Cerebellar nuclear complex (tissue), 1 donor: ENCODE results near the gene KLF8.
"Not testable (repeated sequence)": the region's sequence is repeated elsewhere in the genome, so short reads cannot be mapped to it uniquely, and the experiment has no call there.

ENCODE experiments used
- DNase-seq, 2 experiments: peaks; one replicate each; lab custom pipeline; 2025; lab: John Stamatoyannopoulos, UW

The KLF8 gene

DNA sequence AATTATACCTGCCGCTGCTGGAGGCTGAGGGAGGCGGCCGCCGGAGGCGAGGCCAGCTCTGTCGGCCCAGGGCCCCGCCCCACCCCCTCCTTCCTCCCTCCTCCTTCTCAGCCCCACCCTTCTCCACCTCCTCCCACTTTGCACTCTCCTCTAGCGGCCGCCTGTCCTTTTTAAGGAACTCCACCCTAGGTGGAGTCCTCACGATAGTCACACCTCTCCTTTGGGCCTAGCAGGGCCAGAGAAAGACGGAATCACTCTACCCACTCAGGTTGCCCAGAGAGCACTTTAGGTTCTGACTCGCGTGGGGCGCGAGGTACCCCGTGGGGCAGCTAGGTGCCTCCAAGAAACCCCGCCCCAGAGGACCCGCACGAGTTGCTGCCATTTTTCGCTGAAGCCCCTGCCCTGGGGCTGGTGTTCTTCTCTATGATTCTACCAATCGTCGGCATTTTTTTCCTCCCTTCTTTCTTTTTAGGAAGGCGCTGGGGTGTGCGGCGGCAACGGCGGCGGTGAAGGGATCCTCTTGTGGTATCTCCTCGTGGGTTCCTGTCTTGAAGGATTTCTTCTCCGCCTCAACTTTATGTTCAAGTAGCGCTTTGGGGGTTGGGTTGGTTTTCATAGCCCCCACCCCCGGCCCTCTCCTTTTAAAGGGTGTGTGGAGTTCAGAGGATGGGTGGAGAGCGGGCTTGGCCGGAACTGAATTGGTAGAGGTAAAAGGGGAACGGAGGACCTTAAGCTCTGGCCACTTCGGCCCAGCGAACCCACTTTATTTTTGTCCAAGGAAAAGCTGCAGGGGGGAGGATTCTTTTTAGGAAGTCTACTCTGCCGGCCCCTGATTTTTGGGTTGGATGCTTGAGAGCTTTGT, at the start of gene KLF8:
Gene KLF8, plus strand, starts transcription at position 136 of the 862 bp plus-strand sequence. CDS start 979 bp downstream, outside the sequence.
- no peak for DNase-seq

DNA sequence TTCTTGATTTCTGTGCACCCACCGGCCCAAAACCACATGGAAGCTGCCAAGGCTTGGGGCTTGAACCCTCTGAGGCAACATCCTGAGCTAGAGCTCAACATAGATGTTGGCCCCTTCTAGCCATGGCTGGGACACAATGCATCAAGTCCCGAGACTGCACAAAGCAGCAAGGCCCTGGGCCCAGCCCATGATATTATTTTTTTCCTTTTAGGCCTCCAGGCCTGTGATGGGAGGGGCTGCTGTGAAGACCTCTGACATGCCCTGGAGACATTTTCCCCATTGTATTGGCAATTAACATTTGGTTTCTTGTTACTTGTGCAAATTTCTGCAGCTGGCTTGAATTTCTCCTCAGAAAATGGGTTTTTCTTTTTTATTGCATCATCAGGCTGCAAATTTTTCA, 25.2 kb upstream of the KLF8 start:
- not testable (repeated sequence) for DNase-seq

DNA sequence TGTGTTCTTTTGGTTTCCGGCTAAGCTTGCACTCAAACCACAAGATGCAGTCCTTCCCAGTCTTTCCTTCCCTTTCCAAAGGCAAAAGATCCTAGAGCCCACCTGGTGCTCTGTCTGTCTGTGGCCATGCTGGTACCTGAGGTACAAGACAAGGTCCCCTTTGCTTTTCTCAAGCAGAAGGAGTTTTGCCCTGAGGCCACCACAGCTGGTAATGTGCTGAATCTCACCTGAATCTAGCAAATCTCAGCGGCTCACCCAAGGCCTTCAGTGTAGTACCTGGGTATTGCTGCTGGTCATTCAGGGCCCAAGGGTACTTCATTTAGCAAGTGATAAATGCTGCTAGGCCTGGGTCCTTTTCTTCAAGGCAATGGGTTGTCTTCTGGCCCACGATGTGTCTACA, 20.5 kb upstream of the KLF8 start:
- no peak for DNase-seq

DNA sequence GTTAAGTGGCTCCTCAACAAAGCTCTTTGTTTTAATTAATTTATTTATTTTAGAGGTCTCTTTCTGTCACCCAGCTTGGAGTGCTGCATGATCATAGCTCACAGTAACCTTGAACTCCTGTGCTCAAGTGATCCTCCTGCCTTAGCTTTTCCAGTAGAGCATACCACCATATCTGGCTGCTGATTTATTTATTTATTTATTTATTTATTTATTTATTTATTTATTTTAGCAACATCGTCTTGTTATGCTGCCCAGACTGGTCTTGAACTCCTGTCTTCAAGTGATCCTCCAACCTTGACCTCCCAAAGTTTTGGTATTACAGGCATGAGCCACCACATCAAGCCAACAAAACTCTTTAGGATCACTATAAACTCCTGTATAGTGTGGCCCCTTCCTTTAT, 15.8 kb upstream of the KLF8 start:
- DNase-seq: no peak

DNA sequence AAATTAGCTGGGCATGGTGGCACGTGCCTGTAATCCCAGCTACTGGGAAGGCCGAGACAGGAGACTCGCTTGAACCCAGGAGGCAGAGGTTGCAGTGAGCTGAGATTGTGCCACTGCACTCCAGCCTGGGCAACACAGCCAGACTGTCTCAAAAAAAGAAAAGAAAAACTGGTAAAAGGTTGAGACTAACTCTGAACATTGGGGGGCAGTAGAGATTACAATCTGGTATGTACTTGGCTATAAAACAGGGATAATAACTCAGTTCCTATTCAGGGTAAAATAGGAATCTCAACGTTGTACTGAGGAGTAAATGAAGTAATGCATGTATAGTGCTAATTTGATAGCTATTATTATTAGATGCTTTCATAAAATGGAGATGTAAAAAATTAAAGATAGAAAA, 12.5 kb upstream of the KLF8 start:
- no peak for DNase-seq

DNA sequence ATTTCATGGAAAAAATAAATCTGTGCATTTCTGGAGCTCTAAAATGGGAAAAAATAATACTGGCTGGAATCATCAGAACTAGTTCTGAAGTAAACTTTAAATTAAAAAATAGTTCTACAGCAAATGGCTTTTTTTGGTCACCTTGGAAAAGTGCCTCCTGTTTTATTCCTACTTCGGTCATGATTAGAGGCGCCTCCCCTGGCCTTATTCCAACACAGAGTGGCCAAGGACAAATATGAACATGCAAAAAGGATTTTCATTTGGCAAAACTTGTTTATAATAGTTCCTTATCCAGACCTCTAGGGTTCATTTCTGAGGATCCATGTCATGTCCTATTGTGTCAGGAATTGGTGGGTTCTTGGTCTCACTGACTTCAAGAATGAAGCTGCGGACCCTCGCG, 11.1 kb upstream of the KLF8 start:
- DNase-seq: no peak

DNA sequence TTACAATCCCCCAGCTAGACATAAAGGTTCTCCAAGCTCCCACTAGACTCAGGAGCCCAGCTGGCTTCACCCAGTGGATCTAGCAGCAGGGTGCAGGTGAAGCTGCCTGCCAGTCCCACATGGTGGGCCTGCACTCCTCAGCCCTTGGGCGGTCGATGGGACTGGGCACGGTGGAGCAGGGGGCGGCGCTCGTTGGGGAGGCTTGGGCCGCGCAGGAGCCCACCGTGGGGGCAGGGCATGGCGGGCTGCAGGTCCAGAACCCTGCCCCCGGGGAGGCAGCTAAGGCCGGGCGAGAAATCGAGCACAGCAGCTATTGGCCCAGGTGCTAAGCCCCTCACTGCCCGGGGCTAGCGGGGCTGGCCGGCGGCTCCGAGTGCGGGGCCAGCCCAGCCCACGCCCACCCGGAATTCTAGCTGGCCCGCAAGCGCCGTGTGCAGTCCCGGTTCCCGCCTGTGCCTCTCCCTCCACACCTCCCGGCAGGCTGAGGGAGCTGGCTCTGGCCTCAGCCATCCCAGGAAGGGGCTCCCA, 9.6 kb upstream of the KLF8 start:
- DNase-seq: no peak

DNA sequence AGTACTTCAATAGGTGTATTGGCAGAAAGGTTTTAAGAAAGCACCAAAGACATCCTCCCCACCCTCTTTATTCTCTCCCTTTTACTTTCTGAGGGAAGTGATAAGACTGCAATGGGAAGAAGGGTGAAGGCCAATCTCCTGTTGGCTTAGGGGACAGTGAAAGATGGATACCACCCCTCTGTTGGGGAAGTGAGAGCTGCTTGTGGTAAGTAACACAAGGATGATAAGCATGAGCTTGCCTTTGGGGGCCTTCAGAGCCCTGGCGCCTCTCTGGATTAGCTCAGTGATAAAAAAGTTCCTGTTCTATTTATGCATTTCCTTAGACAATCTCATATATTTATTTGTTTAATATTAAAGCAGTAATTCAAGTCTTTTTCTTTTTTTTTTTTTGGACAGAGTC, 5.2 kb upstream of the KLF8 start:
- DNase-seq: no peak

DNA sequence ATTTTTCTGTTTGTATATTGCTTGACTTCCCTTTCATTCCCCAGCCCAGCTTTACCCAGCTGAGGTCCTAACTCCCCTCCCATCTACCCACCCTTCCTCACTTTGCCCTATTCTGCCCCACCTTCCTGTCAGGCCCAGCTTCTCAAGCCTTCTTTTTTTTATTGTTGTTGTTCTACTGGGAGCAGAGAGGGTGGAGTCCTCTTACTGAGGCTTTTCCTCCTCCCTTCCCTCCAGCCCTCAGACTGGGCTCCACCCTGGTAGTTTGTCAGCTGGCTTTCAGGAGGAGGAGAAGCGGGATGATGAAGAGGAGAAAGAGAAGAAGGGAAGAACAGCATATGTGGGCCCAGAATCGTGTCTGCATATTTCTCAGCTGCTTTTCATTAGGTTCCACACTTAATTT, 3.2 kb upstream of the KLF8 start:
- DNase-seq: no peak

DNA sequence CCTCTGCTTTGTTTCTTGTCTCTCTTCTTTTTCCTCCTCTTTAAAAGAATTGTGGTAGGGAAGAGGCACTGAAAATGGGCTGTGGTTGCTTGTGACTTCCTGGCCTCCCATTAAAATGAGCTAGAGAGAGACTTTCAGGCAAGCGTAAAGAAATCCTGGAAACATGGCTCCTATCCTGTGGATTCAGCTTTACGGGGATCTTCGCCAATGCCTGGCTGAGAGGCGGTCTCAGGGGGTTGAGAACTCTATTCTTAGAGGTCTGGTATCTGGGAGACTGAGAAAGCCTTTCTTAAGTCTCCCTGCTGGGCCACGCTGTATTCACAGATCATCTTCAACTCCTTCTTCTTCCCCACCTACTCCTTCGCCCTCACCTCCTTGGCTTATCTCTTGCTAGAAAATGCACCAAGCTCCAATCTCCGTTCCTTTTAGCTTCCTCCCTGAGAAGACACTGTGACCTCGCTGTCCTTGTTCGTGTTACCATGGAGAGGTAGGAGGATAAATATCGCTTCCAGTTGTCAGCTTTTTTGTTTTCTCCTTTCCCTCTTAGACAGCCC, 542 bp upstream of the KLF8 start:
- DNase-seq: no peak

DNA sequence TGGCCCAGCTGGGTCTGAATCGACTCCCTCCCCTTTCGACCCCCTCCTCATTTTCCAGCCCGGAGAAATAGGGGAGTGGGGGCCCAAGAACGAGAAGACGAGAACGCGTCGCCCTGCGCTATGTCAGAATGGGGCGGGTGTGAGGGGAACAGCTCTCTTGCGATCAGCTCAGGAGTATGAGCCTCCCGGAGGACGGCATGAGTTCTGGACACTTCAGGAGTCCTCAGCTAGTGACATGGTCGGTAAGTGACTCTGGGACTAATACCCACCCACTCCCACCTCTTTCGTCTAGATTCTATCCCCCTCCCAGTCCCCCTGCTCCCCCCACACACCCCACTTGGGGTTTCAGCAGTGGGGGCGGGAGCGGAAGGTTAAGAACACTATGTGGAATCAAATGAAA, 944 bp downstream of the KLF8 start:
- no peak for DNase-seq

DNA sequence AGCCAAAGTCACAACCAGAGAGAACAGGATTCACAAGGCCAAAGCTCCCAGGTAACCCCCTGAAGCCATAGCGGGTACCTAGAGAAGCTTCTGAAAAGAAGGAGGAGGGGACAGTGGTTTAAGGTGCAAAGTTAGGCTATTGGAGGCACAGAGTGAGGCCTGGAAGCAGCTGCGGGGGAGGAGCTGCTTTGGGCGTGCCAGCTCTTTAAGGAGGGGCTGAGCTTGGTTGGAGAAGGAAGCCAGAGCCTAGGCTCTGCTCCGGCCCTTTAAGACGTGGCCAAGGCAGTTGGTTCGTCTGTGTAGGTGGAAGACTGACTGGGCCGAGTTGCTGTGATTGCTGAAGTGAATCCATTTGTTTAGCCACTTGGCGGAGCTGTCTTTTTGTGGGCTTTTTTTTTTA, 1.5 kb downstream of the KLF8 start:
- no peak for DNase-seq

DNA sequence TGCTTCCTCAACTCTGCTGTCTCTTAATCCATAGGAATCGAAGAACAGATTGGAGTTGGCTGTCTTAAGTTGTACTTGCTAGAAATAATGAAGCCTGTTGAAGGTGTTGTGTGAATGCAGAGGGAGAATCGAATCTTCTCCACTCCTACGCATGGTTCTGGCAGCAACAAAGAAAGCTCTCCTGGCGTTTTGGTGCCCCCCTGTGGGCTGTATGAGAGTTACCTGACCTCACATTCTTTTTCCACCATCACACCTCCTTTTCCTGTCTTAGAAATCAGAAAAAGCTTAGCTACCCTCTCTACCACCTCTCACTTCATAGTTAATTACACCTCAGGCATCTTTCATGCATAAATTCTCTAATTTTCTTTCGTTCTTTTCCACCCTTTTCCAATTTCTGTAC, 16.3 kb downstream of the KLF8 start:
- DNase-seq: no peak

DNA sequence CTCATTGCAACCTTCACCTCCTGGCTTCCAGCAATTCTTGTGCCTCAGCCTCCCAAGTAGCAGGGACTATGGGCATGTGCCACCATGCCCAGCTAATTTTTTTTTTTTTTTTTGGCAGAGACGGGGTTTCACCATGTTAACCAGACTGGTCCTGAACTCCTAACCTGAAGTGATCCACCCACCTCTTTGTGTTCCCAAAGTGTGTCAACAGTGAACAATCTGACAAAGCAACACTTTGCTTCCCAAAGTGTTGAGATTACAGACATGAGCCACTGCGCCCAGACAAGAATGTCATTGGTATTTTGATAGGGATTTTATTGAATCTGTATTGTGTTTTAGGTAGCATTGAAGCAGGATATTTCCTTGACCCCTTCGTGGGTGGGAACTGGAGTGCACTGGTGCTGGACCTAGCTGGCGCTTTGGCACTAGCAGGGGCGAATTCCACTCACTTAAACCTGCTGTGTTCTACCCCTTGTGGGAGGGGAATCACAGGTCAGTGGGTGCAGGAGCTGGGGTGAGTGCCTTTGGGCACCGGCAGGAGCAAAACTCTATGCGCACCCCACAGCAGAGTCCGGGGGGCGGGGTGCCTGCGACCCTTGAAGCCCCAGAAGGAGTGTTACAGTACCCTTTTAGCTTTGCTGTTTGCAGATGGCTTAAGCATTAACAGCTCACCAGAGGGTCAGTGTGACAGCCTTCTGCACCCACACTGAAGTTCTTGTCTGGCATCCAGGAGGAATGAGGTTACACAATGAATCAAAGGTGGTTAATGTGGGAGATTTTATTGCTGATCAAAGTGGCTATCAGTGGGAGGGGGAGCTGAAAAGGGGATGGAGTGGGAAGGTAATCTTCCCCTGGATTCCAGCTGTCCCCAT, 21.9 kb downstream of the KLF8 start:
- no peak for DNase-seq

DNA sequence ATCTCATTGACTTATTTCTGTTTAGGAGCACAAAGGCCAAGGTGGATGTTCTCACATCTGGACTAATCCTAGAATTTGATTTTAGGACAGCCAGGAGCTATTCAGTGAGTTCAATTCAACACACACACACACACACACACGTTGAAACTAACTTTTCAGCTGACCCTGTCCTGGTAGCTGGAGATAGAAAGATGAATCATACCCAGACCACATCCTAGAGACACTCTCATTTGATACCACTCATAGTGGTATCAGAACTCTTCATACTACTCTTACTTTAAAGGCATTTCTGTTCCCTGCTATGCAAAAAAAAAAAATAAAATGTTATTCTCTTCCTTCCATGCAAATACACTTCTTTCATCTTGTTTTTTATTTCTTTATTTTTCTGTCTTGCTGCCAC, 36.7 kb downstream of the KLF8 start:
- no peak for DNase-seq

DNA sequence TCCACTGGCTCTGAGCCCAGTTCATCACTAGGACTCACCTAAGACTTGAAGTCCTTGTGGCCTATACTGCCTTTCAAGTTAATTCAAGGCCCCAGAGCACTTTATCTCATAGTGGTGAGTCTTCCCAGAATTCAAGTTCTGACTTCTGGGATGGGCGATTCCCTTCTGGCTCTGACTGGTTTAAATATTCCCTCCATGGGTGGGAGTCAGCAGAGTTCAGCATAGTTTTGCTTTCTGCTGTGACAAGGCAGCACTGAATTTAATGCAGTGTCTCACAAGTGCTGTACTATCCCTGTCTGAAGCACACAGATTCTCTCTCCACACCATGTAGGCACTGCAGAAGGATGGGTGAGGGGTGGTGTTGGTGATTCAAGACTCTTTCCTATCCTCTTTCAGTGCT, 46.5 kb downstream of the KLF8 start:
- DNase-seq: no peak

DNA sequence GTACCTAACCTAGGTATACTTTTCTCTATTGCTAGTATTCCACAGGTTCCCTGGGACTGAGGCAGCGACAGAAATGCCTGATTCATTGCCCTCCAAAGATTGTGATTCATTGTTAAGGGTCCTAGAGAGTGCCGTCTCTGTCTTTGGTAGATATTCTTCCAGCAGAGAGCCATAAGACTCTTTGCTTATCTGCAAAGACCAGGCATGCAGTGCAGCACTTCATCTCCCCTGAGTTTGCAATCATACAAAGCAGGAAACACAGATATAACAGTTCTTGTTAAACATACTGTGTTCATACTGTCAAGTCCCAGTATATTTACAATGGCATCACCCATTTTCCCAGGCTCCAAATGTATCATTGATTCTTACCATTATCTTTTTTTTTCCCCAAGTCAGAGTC, 47.7 kb downstream of the KLF8 start:
- DNase-seq: no peak

DNA sequence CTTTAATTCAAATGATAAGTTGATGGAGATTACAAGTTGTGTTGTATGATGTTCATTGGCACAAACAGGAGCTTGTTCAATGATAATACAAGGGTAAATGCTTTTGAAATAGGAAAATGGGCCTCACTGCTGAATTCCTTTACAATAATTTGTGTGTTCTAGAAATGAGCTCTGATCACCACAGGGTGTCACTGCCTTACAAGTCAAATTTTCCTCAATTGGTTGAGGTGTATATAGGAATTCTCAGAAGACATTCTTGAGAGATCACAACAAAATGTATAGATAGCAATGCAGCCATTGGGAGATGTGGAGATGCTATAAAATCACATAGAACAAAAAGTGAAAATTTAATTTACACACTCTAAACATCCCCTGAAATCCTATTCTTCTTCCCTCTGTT, 49.6 kb downstream of the KLF8 start:
- no peak for DNase-seq

DNA sequence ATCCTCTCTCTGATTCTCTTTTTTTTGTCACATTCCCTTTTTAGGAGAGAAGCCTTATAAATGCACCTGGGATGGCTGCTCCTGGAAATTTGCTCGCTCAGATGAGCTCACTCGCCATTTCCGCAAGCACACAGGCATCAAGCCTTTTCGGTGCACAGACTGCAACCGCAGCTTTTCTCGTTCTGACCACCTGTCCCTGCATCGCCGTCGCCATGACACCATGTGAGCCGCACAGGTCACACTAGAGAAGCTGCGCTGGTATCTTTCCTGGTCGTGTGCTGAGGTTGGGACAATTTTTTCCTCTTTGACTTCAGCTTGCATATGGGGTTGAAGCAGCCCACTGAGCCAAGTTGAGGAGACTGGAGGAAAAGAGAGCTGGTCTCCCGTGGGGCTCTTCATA, 52.1 kb downstream of the KLF8 start:
- DNase-seq: no peak

DNA sequence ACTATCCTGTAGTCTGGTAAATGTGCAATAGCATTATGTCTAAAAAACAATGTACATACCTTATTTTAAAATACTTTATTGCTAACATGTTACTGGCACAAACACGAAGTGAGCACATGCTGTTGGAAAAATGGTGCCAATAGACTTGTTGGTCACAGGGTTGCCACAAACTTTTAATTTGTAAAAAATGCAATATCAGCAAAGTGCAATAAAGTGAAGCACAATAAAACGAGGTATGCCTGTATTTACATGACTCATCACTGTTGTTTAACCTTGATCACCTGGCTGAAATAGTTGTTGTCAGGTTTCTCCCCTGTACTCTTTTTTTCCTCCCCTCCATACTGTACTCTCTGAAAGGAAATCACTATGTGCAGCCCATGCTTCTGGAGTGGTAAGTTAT, 56.5 kb downstream of the KLF8 start:
- DNase-seq: no peak

DNA sequence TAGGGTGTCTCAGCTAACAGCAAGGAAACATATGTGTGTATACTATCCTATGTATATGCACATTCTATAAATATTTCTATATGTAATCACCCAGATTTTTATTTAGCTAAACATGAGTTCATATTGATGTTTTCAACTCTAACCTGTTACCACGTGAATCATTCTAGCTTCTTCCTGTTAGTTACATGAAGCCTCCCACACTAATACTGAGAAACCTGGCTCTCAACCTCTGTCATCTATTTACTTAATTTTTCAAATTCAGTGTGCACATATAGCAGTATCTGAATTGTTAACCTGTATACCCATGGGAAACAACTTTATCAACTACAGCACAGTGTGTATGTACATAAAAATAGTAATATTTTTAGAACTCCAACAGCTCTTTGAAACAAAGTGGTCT, 57.3 kb downstream of the KLF8 start:
- no peak for DNase-seq

DNA sequence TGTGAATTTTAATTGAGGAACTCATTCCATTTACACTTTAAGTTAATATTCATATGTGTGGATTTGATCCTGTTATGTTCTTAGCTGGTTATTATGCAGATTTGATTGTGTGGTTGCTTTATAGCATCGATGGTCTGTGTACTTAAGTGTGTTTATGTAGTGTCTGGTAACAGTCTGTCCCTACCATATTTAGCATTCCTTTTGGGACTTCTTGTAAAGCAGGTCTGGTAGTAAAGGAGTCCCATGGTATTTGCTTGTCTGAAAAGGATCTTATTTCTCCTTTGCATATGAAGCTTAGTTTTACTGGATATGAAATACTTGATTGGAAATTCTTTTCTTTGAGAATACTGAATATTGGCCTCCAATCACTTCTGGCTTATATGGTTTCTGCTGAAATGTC, 76.6 kb downstream of the KLF8 start:
- no peak for DNase-seq

DNA sequence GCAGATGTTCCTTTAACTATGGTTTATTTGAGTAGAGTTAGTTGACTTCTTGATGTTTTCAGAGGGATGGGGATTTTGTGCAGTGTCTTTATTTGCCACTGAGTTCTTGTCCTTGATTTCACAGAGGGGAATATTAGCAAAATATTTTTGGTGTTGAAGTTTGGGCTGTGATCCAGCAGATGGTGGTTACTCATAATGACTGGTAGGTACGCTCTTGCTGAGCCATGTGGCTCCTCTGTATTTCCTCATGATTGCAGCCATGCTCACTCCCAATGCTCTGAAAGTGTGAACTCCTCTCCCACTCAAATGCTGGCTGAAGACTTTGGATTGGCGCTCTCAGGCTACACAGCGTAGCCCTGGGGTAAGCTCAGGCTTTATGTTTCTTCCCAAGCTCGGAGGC, 77.7 kb downstream of the KLF8 start:
- no peak for DNase-seq
